HG03175 (cell line): ENCODE data around the gene AUH.
"Not testable (repeated sequence)": the region's sequence is repeated elsewhere in the genome, so short reads cannot be mapped to it uniquely, and the experiment has no call there.

Experiments used
- ATAC-seq: cut with Tn5 transposase; IDR thresholded peaks from one replicate; pipeline ENCODE4 v1.9.1; 2021; ENCODE audit warnings: mild to moderate bottlenecking, moderate library complexity; ENCODE audit not compliant: unreplicated experiment

Gene AUH

GRCh38 chr9:91361291-91362050 lies at the start of gene AUH:
Gene AUH (minus strand): TSS chr9:91361918. CDS start chr9:91361889, 29 bp downstream.
- ATAC-seq: peak; percentile 85

DNA sequence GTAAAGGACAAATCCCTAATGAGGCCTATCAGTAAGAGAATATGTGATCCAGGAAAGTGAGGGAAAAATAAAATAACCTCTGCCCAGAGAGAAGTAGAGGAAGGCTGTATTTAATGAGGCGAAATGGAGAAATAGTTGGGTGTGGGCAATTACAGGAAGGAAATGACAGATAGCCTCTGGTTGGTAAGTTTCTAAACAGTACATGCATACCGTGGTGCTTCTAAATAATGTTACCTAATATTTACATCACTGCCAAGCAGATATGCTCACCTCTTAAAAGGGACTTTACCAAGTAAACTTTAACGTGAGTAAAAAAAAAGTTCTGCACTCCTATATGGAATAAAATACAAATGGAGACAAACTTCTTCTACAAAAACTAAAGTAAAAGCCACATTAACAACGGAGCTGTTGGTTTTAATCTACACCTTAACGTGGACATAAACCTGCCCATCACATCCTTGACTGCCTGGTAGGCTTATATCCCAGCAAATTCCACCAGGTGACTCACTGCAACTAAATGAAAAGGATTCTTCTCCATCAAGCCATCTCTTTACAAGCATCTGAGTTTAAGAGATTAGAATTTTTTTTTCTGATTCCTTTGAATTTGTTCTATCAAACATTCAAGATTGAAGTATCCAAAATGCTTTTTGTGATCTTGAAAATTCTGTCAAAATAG lies 49.5 kb upstream of the AUH start:
- ATAC-seq: no peak

DNA sequence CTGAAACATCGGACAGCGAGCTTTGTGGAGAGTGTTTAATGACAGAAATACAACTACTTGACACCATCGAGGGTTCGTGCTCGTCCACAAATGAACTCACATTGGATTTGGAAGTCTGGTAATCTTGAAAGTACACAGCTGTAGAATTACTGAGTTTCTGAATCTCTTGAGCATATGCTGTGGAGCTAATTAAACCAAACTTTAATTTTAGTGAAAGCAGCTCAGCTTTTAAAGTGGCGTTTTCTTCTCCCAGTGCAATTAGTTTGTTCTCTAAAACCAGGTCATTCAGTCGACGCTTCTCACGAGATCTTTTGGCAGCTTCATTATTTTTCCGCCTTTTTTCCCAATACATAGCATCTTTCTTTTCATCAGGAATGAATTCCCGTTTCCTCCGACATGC lies 48.4 kb upstream of the AUH start:
- no peak for ATAC-seq

DNA sequence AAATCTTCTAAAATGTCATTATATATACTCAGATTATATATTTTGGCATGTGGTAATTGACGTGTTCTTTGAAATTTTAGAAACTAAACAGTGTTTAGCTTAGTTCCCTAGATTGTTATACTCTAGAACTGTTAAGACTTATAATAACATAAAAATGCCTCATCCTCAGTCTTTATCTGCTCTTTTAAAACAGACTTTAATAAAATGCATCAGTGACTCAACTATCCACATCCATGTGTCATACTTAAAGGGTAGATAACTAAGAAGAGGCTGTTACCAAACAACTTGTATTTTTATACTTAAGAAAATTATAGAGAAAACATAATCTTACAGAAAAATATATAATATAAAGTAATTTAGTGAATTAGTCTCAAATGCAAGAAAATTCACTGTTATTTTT lies 46.8 kb upstream of the AUH start:
- no peak for ATAC-seq

DNA sequence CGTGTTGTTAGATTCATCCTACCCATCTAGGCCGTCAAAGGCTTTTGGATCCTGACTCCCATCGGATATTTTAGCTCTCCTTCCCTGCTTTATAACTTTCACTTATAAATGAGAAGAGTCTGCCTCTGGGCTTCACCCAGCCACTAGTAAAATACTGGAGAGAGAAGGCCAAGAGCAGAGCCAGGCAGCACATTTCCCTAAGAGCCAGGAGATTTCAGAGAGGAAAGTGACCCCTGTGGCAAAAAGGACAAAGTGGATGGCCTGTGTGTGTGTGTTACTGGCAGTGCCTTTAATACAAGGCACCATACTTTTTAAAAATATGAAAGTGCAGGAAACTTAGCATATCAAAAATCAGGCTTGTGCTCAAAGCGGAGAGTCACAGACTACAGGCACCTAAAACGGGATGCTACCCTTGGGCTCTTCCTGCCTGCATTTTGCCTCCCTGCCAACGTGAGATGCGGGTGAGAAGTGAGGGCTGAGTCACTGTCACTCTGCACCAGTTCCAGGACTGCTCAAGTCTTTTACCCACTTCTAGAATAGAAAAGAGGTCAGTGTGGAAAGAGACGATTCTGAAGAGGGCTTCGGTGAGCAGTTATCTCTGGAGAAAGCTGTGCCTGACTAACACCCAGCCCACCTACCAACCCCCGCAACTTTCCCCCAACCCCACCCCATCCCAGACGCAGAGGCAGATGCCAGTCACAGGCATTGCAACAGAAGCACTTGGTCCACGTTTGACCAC lies 46.0 kb upstream of the AUH start:
- no peak for ATAC-seq

DNA sequence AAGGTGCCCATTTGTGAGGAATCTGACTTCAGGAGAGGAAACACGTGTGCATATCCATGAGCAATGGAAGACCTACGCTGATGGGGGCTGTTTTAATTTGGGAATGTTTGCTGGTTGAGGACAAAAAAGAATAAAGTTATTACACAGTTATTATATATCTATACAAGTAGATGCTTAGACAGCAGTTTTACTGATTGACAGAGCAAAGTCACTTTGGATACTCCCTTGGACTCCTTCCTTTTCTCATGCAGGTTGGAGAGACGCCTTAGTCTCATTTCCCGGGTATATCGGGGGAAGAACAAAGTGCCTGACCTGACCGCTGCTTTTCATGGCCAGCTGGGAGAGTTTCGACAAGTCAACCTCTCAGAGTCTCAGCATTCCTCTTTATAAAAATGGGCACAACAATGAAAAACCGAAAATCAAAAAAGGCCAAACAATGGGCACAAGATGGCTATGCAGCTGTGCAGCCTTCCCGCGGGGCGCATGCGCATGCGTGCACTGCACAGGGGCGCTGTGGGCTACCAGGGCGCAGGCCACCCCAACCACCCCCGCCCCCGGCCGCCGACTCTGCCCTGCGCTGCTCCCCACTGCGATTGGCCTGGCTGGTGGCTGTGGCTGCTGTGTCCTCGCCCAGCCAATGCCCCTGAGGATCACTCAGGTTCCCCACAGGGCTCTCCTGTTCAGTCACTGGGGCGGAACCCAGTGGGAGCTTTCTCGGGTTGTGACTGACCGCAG lies 43.8 kb upstream of the AUH start:
- ATAC-seq: no peak

- no peak for ATAC-seq
These were observed 42.2 kb upstream of the AUH start for GRCh38 chr9:91403665-91404543.

- no peak for ATAC-seq
These were observed 37.2 kb upstream of the AUH start for GRCh38 chr9:91398926-91399325.

- no peak for ATAC-seq
These were observed 34.1 kb upstream of the AUH start for GRCh38 chr9:91395553-91396471.

GRCh38 chr9:91395106-91395552 lies 33.4 kb upstream of the AUH start:
- ATAC-seq: no peak

GRCh38 chr9:91393826-91394225 lies 32.1 kb upstream of the AUH start:
- ATAC-seq: no peak

- no peak for ATAC-seq
These were observed 30.7 kb upstream of the AUH start for GRCh38 chr9:91392435-91392834.

- no peak for ATAC-seq
These were observed 30.1 kb upstream of the AUH start for GRCh38 chr9:91391818-91392217.

GRCh38 chr9:91391412-91391811 lies 29.7 kb upstream of the AUH start:
- no peak for ATAC-seq

DNA sequence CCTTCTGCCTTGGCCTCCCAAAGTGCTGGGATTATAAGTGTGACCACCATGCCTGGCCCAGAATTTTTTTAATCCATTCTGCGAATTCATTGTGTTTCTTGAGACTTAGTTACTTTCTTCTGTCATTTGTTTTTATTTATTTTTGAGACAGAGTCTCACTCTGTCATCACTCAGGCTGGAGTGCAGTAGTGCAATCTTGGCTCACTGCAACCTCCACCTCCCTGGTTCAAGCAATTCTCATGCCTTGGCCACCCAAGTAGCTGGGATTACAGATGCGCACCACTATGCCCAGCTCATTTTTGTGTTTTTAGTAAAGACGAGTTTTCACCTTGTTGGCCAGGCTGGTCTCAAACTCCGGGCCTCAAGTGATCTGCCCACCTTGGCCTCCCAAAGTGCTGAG lies 28.0 kb upstream of the AUH start:
- not testable (repeated sequence) for ATAC-seq

DNA sequence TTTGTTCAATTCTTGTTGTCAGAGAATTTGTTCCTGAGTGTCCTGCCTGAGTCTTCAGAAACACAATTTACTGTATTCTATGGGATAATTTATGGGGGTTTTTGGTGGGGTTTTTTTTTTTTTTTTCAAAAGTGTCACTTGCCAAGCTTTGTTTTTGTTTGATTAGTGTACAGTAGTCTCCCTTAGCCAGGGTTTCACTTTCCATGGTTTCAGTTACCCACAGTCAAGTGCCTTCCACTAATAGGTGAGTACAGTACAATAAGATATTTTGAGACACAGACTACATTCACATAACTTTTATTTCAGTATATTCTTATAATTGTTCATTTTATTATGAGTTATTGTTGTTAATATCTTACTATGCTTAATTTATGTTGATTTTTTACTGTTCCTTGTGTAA lies 25.0 kb upstream of the AUH start:
- ATAC-seq: no peak

- ATAC-seq: no peak
These were observed 23.2 kb upstream of the AUH start for GRCh38 chr9:91384954-91385353.

DNA sequence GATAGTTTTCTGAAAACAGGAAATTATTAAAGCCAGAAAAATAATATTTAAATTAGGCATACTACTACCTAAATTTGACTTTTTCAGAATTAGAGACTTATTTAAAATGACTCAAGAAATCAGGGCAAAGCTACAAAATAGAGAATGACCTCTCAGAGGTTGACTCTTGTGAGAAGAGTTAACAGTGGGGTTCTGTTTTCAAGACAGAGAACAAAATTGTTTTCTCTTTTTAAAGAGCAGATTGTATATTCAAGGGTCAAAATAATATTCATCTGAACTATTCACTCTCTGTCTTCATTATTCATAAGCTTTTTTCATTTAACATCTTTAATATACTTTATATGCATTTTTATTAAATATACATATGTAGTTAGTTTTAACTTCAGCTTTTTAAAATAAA lies 21.9 kb upstream of the AUH start:
- ATAC-seq: no peak

- no peak for ATAC-seq
These were observed 20.6 kb upstream of the AUH start for GRCh38 chr9:91382298-91382697.
